GM12878 (cell line): ENCODE results near the gene TDRD3.

Experiments used
- CTCF ChIP-seq, 3 experiments: IDR thresholded peaks in 2 of 3; conservative IDR thresholded peaks in 1 of 3; 2 replicates each; pipeline ENCODE4 v1.5.1; 2011; ENCODE audit warnings: low read depth in 3 of 3, low read length in 3 of 3, mild to moderate bottlenecking in 3 of 3, control low read depth in 2 of 3, moderate library complexity in 2 of 3, inconsistent platforms in 1 of 3, mixed read lengths in 1 of 3; ENCODE audit not compliant: control insufficient read depth in 2 of 3, insufficient read depth in 1 of 3; ENCODE audit errors: extremely low read depth in 1 of 3
- JUND ChIP-seq: IDR thresholded peaks from 2 replicates; pipeline ENCODE4 v1.6.1; 2012; ENCODE audit warnings: low read depth, mild to moderate bottlenecking, low read length, improper control_type of control experiment, moderate library complexity
- NR2C1 ChIP-seq: fragments of 450-650 bp; IDR thresholded peaks from 2 replicates; pipeline ENCODE4 v1.6.1; 2017; ENCODE audit warnings: antibody characterized with exemption, mild to moderate bottlenecking, moderate library complexity

DNA sequence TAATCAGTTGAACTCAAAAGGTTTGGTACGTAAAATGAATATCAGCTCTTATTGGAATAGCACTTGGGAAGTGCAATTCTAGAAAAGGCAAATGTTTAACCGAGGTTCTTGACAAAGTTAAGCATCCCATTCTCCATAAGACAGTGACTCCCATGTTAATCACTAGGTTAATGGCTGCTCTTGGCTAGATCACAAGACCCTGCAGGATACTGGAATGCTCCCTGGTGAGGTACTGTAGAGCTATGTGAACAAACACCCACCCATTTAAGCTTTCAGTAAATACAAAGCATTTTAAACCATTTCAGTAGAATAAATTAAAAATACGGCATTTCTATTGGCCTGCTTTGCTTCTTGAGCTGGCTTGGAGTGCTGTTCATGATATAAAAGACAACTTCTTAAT lies 56.5 kb downstream of the TDRD3 start:
- TF ChIP-seq JUND (no peak), NR2C1 (no peak), CTCF (IDR thresholded peaks at IDR 0.05 in 2 of 3, conservative IDR thresholded peaks at IDR 0.05 in 1 of 3; ENCODE audit: control insufficient read depth in 2 of 3, extremely low read depth in 1 of 3, insufficient read depth in 1 of 3, low read depth in 3 of 3, low read length in 3 of 3) (no peak)
